HG02852 (cell line): ENCODE results near the gene HMCN1.
A peak's percentile ranks its signal among the peaks of the same experiment; 100 is the strongest.

Experiments
- ATAC-seq: cut with Tn5 transposase; IDR thresholded peaks from one replicate; pipeline ENCODE4 v1.9.1; 2021; ENCODE audit warnings: mild to moderate bottlenecking, moderate library complexity; ENCODE audit not compliant: unreplicated experiment

The HMCN1 gene

DNA sequence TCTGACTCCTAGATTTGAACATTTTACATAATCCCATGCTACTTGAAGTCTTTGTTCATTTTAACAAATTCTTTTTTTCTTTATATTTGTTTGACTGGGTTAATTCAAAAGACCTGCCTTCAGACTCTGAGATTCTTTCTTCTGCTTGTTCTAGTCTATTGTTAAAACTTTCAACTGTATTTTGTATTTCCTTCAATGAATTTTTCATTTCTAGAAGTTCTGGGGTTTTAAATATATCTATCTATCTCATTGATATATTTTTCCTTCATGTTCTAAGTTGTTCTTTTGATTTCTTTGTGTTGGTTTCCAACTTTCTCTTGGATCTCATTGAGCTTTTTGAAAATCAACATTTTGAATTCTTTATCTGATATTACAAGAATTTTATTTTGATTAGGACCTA lies 64.3 kb downstream of the HMCN1 start:
- ATAC-seq = no peak

DNA sequence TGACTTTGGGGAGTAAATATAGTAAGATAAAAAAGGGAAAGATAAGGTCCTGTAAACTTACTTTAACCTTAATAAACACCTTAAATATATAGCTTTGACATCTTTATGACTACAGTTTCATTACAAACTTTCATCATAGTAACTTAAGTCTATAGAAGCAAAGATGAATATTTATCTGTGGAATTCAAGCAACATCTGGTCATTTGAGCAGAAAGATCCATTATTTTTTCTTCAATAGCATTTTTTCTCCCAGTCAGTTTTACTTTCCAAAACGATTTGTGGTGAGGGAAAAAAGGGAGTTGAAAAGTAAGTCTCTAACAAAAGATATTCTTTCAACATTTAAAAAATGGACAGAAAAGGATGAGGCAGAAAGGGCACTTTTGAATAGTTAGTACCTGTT lies 69.0 kb downstream of the HMCN1 start:
- ATAC-seq = no peak

DNA sequence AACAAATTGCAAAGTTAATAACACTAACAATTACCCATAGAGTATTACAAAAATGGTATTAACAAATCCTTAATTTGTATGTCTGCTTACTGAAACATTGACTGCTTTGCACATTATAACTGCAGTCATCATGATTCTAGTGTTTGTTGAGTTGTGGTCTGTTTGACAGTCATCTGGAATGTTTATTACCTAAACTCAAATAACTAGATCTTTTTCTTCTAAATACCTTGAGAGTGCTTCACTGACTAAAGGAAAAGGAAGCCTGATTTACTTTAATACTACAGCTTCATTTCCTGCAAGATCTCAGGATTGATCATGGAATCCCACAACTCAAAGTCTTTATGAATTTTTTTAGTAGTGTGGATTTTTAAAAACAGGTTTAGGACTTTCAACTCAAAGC lies 70.0 kb downstream of the HMCN1 start:
- no peak for ATAC-seq

DNA sequence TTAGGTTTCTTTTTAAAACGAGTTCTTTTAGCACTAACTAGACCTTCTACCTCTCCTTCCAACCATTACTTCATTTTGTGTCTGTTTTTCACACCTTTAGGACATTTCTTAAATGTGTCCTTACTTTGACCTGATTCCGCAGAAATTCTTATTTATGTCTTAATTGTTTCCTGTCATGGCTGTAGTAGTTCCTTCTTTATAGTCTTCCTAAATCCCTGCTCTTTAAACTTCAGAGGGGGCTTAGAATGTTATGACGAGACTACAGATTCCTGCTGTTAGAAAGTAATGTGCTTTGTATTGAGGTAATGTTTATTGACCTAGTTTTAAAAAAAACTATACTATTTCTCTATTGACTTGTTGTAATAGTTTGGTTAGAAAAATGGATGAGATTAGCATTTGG lies 70.4 kb downstream of the HMCN1 start:
- no peak for ATAC-seq

DNA sequence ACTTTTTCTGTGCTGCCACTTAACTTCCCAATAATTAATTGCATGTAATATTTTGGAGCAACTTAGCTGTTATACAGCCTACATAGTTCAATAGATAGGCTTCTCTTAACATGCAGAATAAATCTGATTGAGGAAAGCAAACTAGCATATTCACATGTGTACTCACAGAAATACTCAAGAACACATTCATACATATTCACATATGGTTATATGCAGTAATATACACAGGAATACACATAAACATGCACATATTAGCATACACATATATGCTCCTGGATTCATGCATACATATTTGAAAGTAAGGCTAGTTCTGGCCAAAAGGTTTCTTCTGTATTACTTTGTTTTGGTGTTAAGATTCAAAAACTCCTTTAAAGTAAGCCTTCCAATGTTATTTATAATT lies 73.1 kb downstream of the HMCN1 start:
- no peak for ATAC-seq

DNA sequence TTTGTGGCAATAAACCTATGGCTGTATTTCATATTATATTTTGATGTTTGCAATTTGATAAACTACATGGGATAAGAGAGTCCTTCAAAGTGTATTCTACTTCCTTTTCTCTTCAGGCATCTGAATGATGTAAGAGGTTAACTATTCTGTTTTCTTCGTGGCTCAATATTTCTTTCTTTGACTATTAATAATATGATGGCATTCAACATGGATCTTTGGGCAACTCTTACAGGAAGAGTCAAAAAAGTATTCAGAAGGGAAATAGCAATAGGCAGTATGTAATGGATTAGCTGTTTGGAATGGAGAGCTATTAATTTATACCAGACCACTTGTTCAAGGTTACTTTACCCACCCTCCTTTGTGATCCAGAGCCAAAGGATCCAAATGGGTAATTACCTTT lies 74.4 kb downstream of the HMCN1 start:
- ATAC-seq = no peak

DNA sequence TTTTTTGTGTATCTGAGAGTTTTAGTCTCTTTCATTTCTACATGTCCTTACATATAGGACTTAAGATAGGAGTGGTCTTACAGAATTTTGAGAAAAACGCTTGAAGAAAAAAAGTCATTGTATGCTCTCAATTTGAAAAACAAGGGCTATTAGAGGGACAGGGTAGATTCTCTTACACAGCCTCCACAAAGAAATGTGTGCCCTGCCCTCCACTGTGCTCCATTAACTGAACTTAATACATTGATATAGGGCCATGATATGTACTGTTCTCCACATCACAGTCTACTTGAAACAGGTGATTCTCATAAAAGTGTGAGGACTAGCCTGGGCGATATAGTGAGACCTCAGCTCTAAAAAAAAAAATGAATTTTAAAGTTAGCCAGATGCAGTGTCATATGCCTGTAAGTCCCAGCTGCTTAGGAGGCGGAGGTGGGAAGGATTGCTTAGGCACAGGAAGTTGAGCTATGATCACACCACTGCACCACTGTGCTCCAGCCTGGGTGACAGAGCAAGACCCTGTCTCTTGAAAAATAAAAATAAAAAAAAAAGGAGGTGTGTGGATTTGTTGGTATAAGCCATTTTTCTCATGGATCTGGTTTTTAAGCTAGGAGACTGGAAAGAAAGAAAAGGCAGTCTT lies 77.0 kb downstream of the HMCN1 start:
- ATAC-seq = no peak

DNA sequence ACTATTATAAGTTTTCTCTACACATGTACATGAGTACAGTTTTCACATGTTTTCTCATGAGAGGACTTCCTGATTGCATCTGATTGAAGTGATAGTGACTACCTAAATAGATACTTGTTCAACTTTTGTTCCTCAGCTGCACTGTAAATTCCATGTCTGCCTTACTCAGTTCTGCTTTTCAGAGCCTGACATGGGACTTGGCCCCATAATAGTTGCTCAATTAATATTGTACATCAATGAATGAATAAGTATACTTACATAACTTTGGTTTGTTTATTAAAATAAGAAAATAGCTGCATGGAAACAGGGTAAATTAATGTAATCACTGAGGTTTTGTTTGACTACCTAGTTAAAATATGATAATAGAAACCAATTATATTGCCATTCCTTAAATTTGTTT lies 78.7 kb downstream of the HMCN1 start:
- ATAC-seq = no peak

DNA sequence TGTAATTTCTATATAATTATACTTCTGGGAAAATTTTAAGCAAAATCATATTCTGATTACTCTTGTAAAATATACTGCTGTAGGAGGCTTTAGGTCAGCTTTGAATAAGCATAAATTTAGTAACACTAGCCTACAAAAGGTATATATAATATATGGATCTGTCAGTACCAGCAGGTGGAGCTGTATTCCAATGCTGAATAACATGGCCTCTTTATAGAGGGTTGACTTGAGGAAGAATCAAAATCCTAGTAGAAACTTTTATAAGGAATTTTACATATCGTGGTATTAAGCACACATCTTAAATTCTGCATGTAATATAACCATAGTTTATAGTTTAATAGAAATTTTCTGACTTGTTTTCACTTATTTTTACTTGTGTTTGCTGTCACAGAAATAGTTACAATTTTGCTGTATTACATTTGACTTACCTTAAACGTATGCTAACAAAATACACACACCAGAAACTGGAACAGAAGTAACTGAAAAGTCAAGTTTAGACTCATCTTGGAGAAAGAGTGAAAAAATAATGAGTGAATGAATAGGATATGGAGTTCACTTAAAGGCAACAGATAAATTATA lies 79.3 kb downstream of the HMCN1 start:
- ATAC-seq = peak; percentile 55

DNA sequence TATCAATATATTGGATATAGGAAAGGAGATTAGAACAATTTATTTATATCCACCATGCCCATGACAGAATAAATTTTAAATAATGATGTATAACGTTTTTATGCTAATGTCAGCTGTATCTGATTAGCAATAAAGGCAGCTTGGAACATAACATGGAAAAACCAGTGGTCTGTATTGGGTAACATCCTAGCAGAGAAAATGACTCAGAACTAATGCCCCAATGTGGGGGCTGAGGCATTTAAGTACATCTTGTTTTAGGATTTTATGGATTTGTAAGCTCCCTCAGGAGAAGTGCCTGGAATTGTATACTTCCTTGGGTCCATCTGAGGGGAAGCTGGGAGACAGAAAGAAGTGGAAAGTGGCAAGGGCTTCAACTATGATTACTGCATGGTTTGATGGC lies 82.3 kb downstream of the HMCN1 start:
- no peak for ATAC-seq

DNA sequence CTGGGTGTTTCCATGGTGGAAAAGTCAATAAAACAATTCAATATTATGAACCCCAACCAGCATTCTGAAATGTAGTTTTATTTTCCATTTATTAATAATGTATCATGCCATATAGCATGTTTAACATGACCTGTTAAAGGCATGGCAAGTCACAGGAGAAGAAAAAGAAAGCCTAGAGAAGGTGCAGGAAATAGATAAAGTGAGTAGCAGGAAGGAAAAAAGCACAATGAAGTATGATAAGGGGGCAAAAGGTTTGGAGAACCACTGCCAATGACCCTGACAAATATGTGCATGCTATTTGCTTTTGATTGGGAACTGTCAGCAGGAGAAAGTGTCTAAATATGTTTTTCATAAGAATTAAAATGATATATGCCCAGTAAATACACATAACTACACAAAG lies 85.6 kb downstream of the HMCN1 start:
- no peak for ATAC-seq

DNA sequence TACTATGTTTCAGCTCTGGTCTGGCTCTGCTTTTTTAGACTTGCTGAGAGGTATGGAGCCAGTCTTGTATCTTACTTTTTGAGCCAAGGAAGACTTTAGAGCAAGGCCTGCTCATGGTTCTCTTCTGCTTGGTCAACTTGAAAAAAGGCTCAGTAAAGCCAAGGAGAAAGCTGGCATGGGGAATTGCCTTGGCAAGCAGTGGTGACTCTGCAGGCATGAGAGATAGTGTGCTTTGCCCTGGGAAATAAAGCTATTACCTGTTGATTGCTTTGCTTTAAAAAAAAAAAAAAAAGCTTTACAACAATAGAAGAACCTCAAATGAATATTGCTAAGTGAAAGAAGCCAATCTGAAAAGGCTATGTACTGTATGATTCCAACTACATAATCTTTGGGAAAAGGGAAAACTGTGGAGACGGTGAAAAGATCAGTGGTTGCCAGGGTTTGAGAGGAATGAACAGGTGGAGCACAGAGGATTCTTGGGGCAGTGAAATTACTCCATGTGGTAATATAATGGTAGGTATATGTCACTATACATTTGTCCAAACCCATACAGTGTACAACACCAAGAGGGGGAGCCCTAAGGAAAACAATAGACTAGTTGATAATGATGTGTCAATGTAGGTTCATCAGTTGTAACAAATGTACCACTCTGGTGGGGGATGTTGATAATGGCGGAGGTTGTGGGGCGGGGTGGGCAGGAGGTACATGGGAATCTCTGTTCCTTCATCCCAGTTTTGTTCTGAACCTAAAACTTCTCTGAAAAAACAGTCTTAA lies 87.6 kb downstream of the HMCN1 start:
- no peak for ATAC-seq

DNA sequence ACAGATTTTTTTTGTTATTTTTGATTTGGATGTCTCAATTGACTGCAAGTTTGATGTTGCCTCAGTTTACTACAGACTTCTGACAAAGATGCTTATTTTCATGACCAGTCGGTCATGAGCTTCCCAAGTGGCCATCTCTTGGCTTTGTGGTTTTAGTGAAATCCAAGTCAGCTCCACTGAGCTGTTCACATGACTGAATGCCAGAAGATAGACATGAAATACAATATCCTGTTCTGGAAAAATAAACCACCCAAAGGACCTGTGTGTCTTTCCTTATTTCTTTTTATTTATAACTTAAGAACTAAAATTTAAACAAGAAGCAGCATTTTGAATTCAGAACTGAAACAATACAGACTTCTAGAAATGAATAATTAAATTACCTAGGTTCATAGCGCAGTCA lies 89.3 kb downstream of the HMCN1 start:
- ATAC-seq = no peak

DNA sequence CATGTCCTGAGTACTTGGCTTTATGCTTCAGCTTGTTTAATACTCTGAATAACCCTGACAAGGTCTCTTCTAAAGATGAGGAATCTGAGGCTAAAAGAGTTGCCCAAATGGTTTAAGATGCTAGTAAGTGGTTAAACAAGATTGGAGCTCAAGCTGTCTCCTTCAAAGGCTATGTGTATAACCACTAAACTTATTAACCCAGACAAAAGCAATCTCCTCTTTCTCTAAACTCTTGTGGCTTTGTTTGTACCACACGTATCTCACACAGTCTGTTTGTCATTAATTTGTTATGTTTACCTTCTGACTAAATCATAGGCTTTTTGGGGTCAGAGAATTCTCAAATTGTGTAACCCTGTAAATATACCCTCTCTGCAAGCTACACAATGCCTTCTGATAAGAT lies 89.9 kb downstream of the HMCN1 start:
- ATAC-seq = no peak

DNA sequence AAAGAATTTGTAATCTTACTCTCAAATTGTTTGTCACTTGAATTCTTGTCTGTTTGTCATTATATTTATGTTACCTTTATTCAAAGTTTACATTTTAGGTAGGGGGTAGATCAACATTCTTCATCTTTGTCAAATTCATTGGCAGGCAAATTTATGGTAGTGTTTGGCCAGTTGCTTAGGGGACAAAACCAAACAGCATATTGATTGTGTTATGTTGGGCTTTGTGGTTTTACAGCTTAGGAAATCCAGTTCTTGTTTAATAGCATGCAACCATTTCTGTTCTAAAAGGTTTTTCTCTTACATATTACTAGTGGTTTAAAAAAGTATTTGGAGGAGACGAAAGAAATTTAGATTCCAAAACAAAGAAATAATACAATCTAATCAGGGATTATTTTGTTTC lies 91.4 kb downstream of the HMCN1 start:
- ATAC-seq = no peak

DNA sequence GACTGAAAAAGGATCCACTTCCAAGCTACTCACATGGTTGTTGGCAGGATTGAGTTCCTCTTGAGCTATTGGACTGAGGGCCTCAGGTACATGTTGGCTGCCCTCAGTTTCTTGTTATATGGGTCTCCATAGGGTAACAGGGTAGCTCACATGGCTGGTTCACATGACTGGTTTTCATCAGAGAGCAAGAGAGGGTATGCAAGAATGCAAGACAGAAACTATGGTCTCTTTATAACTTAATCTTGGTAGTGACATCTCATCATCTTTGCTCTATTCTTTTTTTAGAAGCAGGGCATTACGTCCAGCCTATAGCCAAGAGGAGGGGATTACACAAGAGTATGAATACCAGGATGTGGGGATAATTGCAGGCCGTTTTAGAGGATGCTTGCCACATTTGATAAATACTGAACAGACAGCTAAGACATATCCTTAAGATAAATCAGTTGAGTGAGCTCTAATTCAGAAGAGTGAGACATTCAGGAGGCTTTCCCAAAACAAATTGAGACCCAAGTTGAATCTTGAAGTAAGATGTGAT lies 100.2 kb downstream of the HMCN1 start:
- no peak for ATAC-seq

DNA sequence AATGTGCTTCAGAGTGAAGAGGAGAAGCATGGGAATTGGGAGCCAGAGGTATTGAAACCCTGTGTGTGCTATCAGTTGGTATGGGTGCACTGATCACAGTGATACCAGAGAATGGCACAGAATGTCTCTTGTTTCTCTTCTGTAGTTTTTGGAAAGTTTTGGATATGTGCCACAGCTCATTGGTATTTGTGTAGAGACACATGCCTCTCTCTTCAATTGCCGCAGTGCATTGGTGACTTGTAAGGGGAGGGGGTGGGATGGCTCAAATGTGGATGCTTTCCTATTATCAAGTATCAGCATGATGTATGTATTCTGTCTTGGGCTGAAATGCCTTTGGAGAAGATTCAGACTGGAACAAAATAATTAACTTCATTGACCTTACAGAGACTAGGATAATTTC lies 101.0 kb downstream of the HMCN1 start:
- ATAC-seq = no peak

DNA sequence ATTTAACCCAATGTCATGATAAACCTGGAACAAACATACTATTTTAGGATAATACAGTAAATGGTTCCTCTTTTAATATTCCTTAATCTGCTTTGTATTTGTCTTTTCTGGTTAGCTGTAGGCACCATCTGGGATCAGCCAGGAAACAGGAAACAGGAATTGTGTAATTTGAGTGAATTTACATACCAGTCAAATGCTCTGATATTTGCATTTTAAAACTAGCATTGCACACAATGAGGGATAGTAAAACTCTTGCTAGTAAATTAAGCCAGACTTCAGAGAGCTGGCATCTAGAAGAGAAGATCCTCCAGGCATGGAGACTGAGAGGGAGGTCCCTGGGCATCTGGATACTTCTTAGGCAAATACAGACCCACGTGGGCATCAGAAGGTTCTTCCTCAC lies 103.5 kb downstream of the HMCN1 start:
- no peak for ATAC-seq

DNA sequence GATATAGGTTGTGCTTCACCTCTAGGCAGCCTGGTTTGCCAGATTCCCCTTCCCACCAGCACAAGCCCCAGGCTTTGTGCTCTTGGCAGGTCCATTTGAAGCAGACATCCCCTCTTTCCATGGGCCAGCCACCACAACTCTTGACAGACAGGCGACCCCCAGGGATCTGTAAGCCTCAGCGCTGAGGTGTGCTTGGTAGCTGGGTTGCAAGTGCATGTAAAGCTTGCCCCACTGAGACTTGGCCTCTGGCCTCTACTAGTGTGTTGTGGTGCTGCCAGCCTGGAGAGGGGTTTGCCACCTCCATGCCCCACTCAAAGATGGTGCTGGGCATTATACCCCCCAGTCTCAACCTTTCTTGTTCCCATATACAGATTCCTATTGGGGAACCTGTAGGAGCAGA lies 103.9 kb downstream of the HMCN1 start:
- no peak for ATAC-seq

DNA sequence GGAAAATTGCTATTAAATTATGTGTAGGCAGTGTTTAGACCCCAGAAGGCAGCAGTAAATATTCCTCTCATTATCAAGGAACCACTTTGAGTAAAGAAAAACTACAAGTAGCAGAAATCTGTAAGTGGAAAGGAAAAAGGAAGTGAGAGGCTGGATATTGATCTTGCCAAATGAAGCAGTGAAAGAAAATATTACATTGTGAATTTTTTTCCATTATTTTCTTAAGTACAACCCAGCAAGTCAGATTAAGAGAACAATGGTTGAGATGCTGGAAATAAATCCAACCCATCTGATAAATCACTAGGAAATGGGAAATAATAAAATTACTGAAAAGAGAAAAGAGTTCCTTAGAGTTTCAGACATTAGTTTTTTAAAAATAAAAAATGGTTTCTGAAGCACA lies 106.7 kb downstream of the HMCN1 start:
- ATAC-seq = no peak

DNA sequence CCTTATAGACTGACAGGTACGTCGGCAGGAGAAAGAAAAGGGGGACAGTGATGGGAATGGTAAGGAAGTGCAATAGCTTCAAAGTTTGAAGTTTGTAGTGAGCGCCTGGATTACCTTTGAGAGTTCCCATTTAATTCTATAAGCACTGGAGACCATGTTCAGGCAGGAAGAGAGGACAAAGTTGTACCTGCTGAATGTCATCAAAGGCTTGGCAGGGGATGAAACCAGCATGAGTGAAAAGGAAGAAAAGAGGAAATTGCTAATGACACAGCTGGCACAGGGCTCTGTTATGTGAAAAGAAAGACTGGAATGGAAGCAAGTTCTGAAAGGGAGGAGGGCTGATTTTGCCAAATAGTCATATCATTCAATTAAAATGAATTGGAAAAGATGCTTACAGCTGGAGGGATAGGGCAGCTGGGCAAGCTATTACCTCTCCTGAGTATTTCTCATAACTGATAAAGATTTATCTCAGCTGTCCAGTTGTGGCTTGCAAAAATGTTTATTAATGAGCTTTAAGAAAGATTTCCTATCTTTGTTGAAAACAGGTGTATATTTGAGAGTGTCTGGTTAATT lies 109.2 kb downstream of the HMCN1 start:
- no peak for ATAC-seq

DNA sequence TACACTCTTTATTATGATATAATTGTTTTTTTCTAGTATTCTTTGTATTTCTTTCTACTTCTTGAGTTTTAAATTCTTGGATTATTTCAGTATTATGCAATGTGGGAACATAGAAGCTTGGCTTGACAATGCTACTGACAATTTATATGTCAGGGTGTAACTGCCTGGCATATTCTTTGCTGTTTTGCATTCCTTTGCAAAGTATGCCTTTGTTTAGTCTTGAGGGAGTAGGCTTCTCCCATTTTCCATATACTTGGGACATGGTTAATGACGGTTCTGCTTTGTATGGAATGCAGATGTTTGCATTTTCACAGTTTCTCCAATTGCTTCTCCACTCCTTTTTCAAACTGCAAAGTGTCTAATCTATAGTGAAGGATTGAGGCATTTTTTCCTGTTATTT lies 109.8 kb downstream of the HMCN1 start:
- ATAC-seq = no peak
